ENCODE measurements around the gene CDH23.
A peak's percentile ranks its signal among the peaks of the same experiment; 100 is the strongest.
"Not testable (repeated sequence)": the region's sequence is repeated elsewhere in the genome, so short reads cannot be mapped to it uniquely, and the experiment has no call there.

CDH23 gene

DNA sequence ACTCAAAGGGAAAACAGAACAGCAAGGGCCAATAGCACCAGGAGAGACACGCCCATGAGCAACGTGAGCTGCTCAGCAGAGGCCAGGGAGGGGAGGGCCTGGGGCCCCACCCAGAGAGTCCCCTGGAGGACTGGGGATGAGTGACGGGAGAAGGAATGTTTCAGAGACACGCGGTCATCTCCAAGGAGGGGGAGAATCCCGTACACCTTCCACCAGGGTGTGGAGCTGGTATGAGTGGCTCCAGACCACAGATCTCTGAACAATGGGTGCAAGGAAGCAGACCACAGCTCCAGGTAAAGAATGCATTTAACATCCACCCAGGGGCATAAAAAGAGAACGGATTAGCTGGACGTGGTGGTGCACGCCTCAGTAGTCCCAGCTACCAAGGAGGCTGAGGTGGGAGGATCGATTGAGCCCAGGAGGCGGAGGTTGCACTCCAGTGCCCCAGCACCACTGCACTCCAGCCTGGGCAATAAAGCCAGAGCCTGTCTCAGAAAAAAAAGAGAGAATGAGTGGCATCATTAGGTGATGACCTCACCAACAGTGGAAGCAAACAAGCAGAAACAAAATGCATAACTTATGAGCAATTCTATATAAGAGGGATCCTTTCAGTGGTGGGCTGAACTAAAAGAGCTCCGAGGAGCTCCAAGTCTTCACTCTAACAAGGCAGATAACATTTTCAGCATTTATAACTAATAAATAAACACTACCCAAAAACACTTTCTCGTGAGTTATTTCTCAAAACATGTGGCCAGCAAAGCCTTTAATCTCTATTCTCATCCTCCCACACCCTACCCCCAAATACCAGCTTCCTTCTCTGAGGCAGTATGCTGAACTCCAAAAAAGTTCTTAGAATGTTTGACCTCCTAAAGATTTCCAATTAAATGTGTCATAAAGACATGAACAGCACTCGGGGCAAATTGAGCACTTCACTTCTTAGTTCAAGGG lies 441.8 kb downstream of the CDH23 start:
- no peak for DNase-seq (ENCODE audit: low spot score)

DNA sequence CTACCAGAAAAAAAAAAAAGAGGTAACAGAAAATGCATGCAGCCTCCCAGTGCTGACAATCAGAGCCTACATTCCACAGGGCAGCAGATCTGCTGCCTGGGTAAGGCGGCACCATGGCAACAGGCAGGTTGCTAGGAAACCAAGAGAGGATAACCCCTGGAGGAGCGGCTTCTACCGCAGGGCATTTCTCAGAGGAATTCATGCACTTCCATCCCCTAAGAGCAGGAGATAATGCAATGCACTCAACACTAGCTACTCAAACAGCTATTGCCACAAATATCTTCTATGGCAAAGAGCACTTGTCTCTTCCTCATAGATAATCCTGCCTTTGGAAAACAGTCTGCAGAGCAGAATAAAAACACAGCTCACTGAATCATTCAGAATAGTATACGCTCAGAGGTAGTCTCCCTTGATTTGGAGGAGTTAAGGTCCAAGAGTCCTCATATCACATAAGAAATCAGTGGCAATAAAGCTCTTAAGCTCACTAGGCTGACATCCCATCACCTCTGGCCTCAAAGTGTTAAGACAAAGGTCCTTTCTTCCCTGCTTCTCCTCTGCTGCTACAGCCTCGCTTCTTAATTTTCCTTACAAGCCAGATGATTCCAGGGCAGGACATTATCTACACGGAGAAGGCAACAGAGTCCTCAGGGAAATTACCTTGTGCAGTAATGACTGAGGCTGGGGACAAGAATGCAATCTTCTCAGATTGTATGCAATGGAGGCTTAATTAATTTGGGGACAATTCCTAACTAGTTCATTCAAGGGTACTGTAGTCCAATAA lies 443.6 kb downstream of the CDH23 start:
- DNase-seq (ENCODE audit: low spot score) = peak; percentile 68

DNA sequence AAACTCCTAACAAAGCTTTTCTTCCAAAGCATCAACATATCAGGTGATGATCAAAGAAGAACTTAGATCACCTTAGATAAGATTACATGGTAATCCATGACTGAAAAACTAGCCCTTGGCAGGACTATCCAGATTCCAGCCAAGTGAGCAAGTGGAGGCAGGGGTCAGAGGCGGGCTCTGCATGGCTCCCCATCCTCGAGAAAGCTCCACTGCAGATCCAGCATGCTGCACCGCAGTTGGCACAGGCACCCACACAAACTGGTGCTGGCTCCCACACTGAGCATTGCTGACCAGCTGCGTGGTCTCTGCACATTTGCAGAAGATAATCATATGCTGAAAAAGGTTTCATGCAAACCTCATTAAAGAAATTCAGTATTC lies 444.2 kb downstream of the CDH23 start:
- DNase-seq (ENCODE audit: low spot score) = no peak

DNA sequence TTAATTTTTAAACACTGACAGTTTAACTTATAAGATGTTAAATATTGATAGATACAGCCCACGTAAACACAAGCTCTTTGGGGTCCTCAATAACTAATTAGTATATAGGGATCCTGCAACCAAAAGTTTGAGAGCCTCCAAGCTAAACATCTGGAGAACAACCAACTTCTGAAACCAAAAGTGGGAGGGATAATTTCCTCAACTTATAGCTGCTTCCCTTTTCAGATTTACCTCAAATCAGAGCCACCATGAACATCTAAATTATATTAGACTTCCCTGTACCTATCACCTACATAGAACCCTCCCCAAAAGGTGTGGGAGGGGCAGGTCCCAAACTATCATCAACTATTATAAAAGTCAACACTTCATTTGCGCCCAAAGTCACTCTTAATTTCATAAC lies 445.7 kb downstream of the CDH23 start:
- no peak for DNase-seq (ENCODE audit: low spot score)

DNA sequence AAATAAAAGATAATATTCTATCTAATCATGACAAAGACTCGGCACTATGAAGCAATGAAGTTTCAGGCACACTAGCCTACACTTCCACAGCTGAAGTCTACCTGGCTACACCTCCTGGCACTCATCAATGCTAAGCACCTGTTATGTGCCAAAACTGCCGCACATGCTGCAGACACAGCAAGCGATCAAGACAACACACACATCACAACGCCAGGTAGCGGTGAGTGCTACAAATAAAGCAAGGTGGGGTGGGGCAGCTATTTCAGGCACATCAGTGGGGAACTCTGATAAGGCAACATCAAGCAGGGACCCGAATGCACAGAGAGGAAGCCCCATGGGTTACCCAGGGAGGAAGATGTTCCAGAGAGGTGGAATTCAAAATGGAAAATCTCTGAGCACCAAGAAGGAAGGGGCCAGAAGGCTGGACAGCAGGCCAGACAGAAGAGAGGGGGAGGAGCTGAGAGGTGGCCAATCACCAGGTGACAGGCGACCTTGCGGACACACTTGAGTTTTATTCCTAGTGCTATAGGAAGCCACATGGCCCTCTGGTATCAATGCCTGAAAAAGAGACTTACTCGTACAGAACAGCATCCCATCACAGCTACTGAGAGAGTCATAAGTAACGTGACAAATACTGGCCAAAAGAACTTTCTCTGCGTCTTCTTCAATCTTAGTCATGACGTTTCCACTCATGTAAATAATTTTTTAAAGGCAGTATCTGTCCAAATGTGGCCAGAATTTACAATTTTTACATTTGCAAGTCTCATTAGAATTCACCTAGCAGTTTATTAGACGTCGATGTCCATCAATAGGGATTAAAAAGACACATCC lies 446.4 kb downstream of the CDH23 start:
- DNase-seq (ENCODE audit: low spot score) = no peak

DNA sequence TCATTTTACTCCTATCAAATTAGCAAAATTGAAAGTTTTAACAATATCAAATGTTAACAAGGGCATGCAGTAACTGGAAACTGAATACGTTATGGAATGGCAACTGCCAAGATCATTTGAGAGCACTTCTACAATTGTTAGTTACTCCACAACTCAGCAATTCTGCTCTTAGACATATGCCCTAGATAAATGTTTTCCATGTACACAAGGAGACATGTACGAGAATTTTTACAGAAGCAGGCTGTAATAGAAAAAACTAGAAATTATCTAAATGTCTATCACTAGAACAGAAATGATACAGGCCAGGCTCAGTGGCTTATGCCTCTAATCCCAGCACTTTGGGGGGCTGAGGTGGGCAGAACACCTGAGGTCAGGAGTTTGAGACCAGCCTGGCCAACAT lies 447.4 kb downstream of the CDH23 start:
- no peak for DNase-seq (ENCODE audit: low spot score)

DNA sequence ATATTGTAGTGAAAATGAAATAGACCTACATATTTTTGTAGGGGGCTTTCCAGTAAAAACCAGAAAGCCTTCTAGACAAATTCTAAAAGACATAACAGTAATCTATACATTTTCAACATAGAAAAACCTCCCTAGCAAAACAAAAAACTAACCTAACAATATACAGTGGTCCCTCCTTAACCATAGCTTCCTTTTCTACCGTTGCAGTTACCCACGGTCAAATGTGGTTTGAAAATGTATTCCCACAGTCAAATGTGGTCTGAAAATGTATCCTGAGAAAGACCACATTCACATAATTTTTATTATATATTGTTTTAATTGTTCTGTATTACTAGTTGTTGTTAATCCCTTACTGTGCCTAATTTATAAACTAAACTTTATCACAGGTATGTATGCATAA lies 448.0 kb downstream of the CDH23 start:
- DNase-seq (ENCODE audit: low spot score) = no peak

DNA sequence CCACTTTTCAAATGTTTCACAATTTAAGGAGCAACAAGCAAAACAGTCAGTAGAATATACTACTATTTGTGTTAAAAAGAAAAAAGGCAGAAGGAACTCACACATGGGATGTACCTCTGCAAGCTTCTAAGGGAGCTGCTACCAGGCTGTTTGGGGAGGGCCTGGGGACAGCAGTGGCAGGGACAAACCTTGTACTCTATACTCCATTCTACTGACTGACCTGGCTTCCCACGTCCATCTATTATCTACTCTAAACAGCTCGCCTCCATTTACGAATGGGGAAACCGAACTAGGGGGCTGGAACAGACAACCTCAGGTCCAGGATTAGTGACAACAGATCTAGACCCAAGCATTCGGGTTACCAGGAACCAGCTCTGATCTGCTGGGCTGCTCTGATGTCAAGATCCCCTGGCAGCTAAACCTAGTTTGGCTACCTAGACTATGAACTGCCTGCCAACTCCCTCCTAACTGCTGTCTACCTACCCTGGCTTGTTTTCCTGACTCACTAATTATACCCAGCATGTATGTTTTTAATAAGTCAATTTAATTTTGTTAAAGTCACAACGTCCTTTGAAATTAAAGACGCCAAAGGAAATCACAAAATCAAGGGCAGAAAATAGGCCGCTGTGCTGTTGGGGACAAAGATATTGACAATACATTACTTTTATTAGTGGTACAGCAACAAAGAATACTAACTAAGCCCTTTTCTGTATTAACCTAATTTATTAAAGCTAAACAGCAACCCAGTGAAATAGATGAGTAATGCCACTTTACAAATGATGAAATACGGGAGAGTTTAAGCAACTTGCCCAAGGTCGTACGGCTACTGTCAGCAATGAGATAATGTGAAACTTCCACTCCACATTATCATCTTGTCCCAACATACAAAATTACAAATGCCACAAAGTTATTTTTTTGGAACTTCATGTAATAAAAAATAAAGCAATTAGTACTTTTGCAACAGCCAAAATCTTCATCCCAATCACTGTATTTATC lies 449.0 kb downstream of the CDH23 start:
- DNase-seq (ENCODE audit: low spot score) = no peak

DNA sequence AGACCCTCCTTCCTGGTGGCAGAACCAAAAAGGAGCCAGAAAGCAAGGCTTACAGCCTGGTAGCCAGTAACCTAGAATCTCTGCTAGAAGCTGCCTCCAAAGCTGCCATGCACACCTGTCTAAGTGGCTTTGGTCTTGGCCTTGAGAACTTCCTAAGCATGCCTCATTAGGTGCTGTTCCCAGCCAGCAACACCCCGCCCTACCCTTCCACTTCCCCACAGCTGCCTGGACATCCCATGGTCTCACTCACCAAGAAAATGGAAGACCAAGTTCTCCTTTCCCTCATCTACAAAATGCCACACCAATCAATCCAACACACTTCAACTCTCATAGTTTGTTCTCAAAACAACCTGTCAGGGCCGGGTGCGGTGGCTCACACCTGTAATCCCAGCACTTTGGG lies 450.1 kb downstream of the CDH23 start:
- no peak for DNase-seq (ENCODE audit: low spot score)

DNA sequence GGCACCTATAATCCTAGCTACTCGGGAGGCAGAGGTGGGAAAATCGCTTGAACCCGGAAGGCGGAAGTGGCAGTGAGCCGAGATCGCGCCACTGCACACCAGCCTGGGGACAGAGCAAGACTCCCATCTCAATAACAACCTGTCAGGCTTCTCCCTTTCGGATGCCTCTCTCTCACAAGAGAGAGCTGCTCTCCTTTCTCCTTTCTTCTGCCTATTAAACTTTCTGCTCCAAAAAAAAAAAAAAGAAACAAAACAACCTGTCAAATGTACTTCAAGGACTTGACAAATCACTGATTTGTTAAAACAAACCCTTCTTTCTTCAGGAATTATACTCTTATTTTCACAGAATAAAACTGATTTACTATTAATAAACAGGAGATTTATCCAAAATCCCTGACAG lies 450.7 kb downstream of the CDH23 start:
- DNase-seq (ENCODE audit: low spot score) = no peak

DNA sequence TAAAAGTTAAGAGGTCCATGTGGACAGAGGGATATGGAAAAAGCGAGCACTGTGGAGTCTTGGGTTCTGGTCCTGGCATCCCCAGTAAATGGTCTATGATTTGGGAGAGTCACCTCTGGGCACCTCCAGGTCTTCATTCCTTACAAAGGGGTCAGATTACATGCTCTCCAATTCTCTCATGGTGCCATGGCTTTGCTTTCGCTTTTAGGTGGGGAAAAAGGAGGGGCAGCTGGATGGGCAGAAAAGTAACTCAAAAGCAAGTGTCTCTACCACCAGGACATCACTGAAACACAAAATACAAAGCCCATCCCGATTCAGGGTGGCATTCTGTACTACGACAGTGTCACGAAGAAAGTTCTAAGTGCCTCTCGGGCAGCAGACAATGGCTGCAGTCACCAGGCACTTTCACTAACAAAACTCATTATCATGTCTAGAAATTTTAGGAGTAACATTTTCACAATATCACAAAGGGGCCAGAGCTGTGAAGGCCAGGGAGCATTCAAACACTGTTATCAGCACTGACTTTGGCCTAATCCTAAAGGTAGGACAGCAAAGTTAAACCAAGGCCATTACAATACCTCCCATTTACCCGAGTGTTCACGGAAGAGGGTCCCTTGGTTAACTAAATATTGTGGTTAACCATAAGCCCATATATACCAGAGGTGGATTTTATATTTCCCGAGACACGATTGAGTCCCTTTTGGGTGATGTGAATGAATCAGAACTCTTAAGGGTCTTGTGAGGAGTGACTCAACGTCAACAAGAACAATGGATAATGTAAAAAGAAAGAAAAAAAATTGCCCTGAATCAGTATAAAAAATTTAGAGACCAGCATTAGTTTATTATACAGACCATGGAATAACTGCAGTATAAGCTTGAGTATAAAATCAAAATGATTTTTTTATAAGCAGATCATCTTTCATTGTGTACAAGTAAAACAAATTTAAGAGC lies 451.9 kb downstream of the CDH23 start:
- no peak for DNase-seq (ENCODE audit: low spot score)

DNA sequence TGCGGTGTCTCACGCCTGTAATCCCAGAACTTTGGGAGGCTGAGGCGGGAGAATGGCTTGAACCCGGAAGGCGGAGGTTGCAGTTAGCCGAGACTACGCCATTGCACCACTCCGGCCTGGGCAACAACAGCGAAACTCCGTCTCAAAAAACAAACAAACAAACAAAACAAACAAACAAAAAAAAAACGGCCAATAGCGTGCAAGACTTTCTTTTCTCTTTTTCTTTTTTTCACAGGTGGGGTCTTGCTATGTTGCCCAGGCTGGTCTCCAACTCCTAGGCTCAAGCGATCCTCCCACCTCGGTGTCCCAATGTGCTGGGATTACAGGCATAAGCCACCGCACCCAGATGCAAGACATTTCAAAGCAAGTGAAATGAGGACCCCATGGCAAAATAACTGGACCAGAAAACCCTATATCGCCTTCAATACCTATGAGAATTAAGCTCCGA lies 452.8 kb downstream of the CDH23 start:
- DNase-seq (ENCODE audit: low spot score) = no peak

DNA sequence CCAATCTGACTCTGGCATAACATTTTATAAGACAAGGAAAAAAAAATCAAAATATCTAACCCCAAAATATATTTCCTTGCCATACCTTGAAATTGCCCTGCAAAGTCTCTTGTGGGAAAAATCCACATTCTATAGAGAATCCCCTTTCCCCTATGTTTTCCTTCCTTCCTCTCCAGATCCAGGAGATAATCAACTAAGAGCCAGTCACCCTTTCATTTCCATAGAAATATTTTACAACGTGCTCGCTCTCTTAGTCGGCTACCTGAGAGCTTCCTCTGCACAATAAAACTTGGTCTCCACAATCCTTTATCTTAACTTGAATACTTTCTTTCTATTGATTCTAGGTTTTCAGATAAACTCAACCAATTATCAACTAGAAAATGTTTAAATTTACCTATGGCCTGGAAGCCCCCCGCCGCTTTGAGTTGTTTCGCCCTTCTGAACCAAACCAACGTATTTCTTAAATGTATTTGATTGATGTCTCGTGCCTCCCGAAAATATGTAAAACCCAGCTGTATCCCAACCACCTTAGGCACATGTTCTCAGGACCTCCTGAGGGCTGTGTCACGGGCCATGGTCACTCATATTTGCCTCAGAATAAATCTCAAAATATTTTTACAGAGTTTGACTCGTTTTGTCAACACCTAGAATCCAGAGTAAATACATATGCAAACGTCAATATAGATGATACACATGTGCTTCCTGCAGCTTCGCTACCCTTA lies 453.5 kb downstream of the CDH23 start:
- DNase-seq (ENCODE audit: low spot score) = no peak

DNA sequence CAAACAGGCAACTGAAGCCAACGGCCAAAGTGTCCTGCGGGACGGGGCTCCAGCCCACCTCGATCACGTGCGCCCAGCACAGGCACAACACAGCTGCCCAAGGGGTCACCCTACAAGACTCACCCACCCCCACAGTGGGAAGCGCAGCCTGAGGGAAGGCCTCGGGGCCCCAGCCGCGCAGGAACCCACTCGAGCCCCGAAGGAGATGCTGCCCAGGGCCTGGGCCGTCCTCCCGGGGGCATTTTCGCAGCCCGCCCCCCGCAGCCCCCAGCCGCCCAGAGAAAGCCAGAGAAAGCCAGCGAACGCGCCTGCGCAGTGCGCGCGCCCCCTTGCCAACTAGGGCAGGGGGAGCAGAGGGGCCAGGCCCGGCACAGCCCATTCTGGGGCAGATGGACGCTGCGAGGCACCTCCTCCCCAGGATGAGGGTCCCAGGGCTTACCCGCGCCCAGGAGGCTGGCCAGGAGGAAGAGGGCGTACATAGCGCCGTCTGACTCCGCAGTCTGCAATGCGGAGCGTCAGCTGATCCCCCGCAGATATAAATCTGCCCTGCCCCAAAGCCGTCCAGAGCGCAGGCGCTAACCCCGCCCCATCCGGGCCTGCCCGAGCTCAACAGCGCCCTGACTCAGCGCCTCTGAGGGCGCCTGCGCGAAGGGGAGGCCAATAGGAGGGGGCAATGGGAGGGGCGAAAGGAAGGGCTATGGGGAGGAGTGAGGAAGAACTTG lies 454.2 kb downstream of the CDH23 start, which contains the start of gene PSAP:
PSAP (minus strand) TSS at position 509 of the 722 bp plus-strand sequence; CDS start at position 479, 30 bp downstream.
- DNase-seq (ENCODE audit: low spot score) = peak; percentile 95

DNA sequence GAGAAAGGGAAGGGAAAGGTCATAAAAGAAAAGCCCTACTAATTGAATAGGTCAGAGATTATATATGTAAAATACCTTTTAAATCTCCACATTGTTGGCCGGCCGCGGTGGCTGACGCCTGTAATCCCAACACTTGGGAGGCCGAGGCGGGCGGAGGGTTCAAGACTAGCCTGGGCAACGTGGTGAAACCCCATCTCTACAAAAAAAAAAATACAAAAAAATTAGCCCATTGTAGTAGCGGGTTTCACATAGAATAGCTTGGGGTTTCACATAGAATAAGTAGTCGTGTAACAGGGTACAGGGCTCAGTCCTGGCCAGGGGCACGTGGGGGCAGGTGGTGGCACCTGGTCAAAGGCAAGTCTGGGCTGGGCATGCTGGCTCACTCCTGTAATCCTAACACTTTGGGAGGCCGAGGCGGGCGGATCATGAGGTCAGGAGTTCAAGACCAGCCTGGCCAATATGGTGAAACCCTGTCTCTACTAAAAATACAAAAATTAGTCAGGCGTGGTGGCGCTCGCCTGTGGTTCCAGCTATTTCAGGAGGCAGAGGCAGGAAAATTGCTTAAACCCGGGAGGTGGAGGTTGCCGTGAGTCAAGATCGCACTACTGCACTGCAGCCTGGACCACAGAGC lies 454.9 kb downstream of the CDH23 start:
- DNase-seq (ENCODE audit: low spot score) = not testable (repeated sequence)

DNA sequence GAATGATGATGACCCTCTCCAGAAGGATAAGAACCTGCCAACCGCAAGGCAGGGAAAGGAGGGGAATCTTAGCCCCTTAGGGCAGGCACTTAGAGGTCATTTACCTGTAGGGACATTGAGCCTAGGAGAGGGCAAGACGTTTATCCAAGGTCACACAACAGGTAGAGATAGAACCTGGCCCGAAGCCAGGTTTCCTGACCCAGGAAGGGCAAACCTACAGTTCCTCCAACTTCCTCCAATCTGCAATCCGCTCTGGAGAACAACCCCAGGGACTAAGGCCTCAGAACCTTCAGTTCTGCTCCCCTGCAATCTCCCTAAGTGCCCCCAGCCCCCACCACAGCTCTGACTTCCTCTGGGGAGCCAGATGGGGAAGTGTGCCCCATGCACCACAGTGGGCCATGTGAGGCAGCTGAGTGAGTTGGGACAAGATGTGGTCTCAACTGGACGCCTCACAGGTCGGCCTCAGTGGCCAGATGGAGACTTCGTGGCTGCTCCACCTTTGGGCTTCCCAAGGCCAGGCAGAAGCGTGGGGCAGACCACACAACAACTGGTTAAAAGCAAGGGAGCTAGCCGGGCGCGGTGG lies 455.7 kb downstream of the CDH23 start:
- DNase-seq (ENCODE audit: low spot score) = no peak

DNA sequence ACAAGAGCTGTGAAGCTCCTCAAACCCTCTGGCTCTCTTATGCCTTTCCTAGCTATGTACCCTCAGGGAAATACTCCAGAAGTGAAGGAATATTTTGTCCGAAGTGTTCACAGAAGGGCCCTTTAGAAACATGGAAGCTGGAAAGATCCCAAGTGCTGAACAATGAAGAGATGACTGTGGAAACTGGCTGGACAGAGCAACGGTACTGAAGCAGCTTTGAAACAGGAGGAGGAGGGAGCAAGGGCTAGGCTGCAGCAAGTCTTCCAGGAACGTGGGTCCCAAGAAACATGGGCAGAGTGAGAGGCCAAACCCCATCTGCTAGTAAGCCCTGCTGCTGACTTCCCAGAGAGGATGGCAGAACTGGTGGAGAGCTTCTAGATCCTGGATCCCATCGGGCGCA lies 457.3 kb downstream of the CDH23 start:
- DNase-seq (ENCODE audit: low spot score) = peak; percentile 53

Measured in COLO829 (cell line).